ENCODE results near the gene L3MBTL1.

The L3MBTL1 gene

GRCh38 chr20:43525021-43525420 lies 17.5 kb downstream of the L3MBTL1 start:
- POLR2A ChIA-PET = no interaction called here
- no peak for TF ChIP-seq CTCF (IDR thresholded peaks at IDR 0.05; ENCODE audit: control extremely low read depth, extremely low read depth, low read depth, missing control alignments)
- DNase-seq (ENCODE audit: extremely low spot score) = no peak
- CTCF ChIA-PET = interaction anchor here (1.0 to 2.0 kb wide), 3 partner anchors 8 to 13 kb away, joined by 4 to 5 read pairs (median 4); no protein-coding TSS in a partner anchor

GRCh38 chr20:43528258-43528875 lies 20.9 kb downstream of the L3MBTL1 start:
- no peak for DNase-seq (ENCODE audit: extremely low spot score)
- ChIA-PET CTCF (interaction anchor here (2.7 to 6.0 kb wide), 2 partner anchors 10 to 14 kb away, joined by 13 to 56 read pairs; no protein-coding TSS in a partner anchor), POLR2A (no interaction called here)
- no peak for TF ChIP-seq CTCF (IDR thresholded peaks at IDR 0.05; ENCODE audit: control extremely low read depth, extremely low read depth, low read depth, missing control alignments)

DNA sequence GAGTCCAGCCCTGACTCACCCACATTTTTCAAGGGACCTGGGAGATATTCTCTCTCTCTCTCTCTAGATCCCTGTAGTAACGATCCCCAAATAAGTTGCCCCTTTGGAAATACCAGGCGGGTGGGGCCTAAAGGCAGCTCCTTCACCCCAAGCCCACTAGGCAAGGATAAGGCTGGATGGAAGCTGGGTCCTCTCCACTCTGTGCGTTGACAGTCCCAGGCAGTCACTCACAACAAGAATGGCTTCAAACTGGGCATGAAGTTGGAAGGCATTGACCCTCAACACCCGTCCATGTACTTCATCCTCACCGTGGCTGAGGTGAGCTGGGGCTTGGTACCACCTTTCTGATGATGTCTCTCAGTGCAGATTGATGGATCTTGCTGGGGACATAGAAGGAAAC lies 21.6 kb downstream of the L3MBTL1 start:
- CTCF ChIA-PET = interaction anchor here (1.2 to 6.0 kb wide), 4 partner anchors 9 to 661 kb away, joined by 3 to 56 read pairs (median 8); no protein-coding TSS in a partner anchor
- POLR2A ChIA-PET = no interaction called here
- no peak for TF ChIP-seq CTCF (IDR thresholded peaks at IDR 0.05; ENCODE audit: control extremely low read depth, extremely low read depth, low read depth, missing control alignments)
- DNase-seq (ENCODE audit: extremely low spot score) = no peak

DNA sequence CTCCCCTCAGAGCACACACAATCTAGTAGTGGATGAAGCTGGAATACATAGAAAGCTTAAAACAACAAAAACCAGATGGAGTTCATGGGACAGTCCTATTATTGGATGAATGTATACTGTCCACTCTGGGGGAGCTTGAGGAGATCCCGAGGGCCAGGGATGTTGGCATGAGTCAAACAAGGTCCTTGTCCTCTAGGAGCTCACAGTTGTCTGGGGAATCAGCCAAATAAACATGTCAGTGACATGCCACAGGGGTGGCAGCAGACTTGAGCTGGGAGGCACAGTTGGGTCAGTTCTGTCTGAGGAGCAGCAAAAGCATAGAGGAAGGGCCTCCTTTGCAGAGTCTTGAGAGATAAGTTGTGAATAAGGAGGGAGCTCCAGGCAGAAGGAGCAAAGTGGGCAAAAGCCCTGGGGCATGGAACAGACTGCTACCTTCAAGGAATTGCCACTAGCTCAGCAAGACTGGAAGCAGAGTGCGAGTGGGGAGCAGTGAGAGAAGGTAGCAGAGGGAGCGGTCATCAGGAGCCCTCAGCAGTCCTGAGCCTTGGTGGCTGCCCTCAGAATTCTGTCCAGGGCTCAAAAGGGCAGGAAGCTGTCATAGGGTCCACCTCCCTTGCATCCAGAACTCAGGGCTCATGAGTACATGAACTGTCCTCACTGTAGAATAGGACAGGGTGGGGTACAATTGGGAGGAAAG lies 22.1 kb downstream of the L3MBTL1 start:
- ChIA-PET POLR2A (no interaction called here), CTCF (interaction anchor here (1.2 to 6.0 kb wide), 4 partner anchors 9 to 660 kb away, joined by 3 to 56 read pairs (median 8); no protein-coding TSS in a partner anchor)
- DNase-seq (ENCODE audit: extremely low spot score) = no peak
- no peak for TF ChIP-seq CTCF (IDR thresholded peaks at IDR 0.05; ENCODE audit: control extremely low read depth, extremely low read depth, low read depth, missing control alignments)

- DNase-seq (ENCODE audit: extremely low spot score) = no peak
- ChIA-PET POLR2A (no interaction called here), CTCF (interaction anchor here (0.7 to 6.0 kb wide), 7 partner anchors 8 to 659 kb away, joined by 3 to 56 read pairs (median 4); no protein-coding TSS in a partner anchor)
- TF ChIP-seq CTCF (IDR thresholded peaks at IDR 0.05; ENCODE audit: control extremely low read depth, extremely low read depth, low read depth, missing control alignments) = no peak
Measured at GRCh38 chr20:43530321-43531090, 23.0 kb downstream of the L3MBTL1 start.

GRCh38 chr20:43531091-43531443 lies 23.6 kb downstream of the L3MBTL1 start:
- TF ChIP-seq CTCF (IDR thresholded peaks at IDR 0.05; ENCODE audit: control extremely low read depth, extremely low read depth, low read depth, missing control alignments) = no peak
- CTCF ChIA-PET = interaction anchor here (0.7 to 6.0 kb wide), 5 partner anchors 7 to 161 kb away, joined by 3 to 56 read pairs (median 4); no protein-coding TSS in a partner anchor
- DNase-seq (ENCODE audit: extremely low spot score) = no peak
- POLR2A ChIA-PET = no interaction called here
